IMR-90 (cell line): ENCODE measurements around the gene CDH13. TPM values are rescaled to one million over a fixed set of nuclear protein-coding genes. Genes with fewer than 3 reads are reported as not detected.

ENCODE experiments used
- ATAC-seq: fragments of 200-7000 bp; cut with Tn5 transposase; 2 replicates; pipeline ENCODE4 v1.9.1; 2020; ENCODE audit warnings: low read depth, mild to moderate bottlenecking, moderate library complexity
- BruUV-seq: library from RNA; stranded (reverse); fragments of 400-500 nt; replicated peaks from 2 replicates; lab custom pipeline; 2021; lab: Mats Ljungman, UMichigan
- CTCF ChIA-PET: fragments of 300-600 bp; formaldehyde crosslinking; extraction: SDS; loops from one replicate; lab custom pipeline; 2021; ENCODE audit warnings: antibody characterized with exemption; lab: Yijun Ruan, JAX
- POLR2A ChIA-PET: fragments of 300-600 bp; sonication (Branson Sonifier 250); formaldehyde crosslinking; loops from one replicate; lab custom pipeline; 2022; ENCODE audit warnings: antibody characterized with exemption; ENCODE audit not compliant: unreplicated experiment; lab: Charles Lee
- DNase-seq: peaks from one replicate; pipeline ENCODE4 v3.0.0; 2013
- H2AFZ ChIP-seq: replicated peaks from 2 replicates; pipeline ENCODE3; 2013; ENCODE audit warnings: low read length, mild to moderate bottlenecking; ENCODE audit not compliant: poor library complexity
- H2AK5ac ChIP-seq: 2 replicates; pipeline ENCODE4 v1.6.1; 2013; ENCODE audit warnings: low read depth, low read length, inconsistent platforms
- H2AK9ac ChIP-seq: replicated peaks from 2 replicates; pipeline ENCODE3; 2013; ENCODE audit warnings: mild to moderate bottlenecking, low read depth, low read length, moderate library complexity; ENCODE audit not compliant: poor library complexity
- H2BK120ac ChIP-seq: 2 replicates; pipeline ENCODE4 v1.6.1; 2013; ENCODE audit warnings: low read depth, low read length, inconsistent platforms
- H2BK15ac ChIP-seq: 3 replicates; pipeline ENCODE4 v1.6.1; 2013; ENCODE audit warnings: low read depth, low read length, inconsistent platforms
- H2BK20ac ChIP-seq: 2 replicates; pipeline ENCODE4 v1.6.1; 2013; ENCODE audit warnings: low read depth, mild to moderate bottlenecking, inconsistent platforms, low read length, moderate library complexity
- H2BK5ac ChIP-seq: 2 replicates; pipeline ENCODE4 v1.6.1; 2013; ENCODE audit warnings: mild to moderate bottlenecking, low read depth, low read length, inconsistent platforms; ENCODE audit not compliant: poor library complexity, severe bottlenecking
- H3K14ac ChIP-seq: replicated peaks from 2 replicates; pipeline ENCODE4 v1.6.1; 2013; ENCODE audit warnings: low read depth, low read length, inconsistent platforms
- H3K18ac ChIP-seq: 2 replicates; pipeline ENCODE4 v1.6.1; 2013; ENCODE audit warnings: low read depth, low read length, control low read depth
- H3K23ac ChIP-seq: 2 replicates; pipeline ENCODE4 v1.6.1; 2013; ENCODE audit warnings: low read depth, low read length, inconsistent platforms
- H3K27ac ChIP-seq: 2 replicates; pipeline ENCODE4 v1.5.1; 2013; ENCODE audit warnings: mild to moderate bottlenecking, control low read depth, low read length; ENCODE audit not compliant: insufficient read depth
- H3K27me3 ChIP-seq: 2 replicates; pipeline ENCODE4 v1.6.1; 2013; ENCODE audit warnings: low read length; ENCODE audit not compliant: control insufficient read depth, insufficient read depth
- H3K36me3 ChIP-seq: 2 replicates; pipeline ENCODE4 v1.6.1; 2013; ENCODE audit warnings: low read length, mixed read lengths; ENCODE audit not compliant: control insufficient read depth, insufficient read depth
- H3K4ac ChIP-seq: 2 replicates; pipeline ENCODE4 v1.6.1; 2013; ENCODE audit warnings: low read depth, low read length, inconsistent platforms
- H3K4me1 ChIP-seq: 2 replicates; pipeline ENCODE4 v1.6.1; 2013; ENCODE audit warnings: low read length, mixed read lengths; ENCODE audit not compliant: control insufficient read depth, insufficient read depth
- H3K4me2 ChIP-seq: 2 replicates; pipeline ENCODE4 v1.6.1; 2013; ENCODE audit warnings: low read depth, mild to moderate bottlenecking, control low read depth, low read length, moderate library complexity
- H3K4me3 ChIP-seq: 2 replicates; pipeline ENCODE4 v1.5.1; 2013; ENCODE audit warnings: low read depth, mild to moderate bottlenecking, control low read depth, low read length, moderate library complexity; ENCODE audit not compliant: insufficient read depth
- H3K56ac ChIP-seq: 2 replicates; pipeline ENCODE4 v1.6.1; 2013; ENCODE audit warnings: low read length, inconsistent platforms; ENCODE audit not compliant: insufficient read depth; ENCODE audit errors: extremely low read depth
- H3K79me1 ChIP-seq, 2 experiments: 2 replicates each; pipeline ENCODE4 v1.6.1; 2013; ENCODE audit warnings: low read length in 2 of 2, inconsistent platforms in 1 of 2, low read depth in 1 of 2
- H3K9ac ChIP-seq: 2 replicates; pipeline ENCODE4 v1.6.1; 2013; ENCODE audit warnings: low read depth, low read length, control low read depth
- H3K9me1 ChIP-seq: 2 replicates; pipeline ENCODE4 v1.6.1; 2013; ENCODE audit warnings: low read length, inconsistent platforms; ENCODE audit not compliant: insufficient read depth
- H3K9me3 ChIP-seq: 2 replicates; pipeline ENCODE4 v1.6.1; 2013; ENCODE audit warnings: low read length; ENCODE audit not compliant: control insufficient read depth, insufficient read depth
- H4K20me1 ChIP-seq: 2 replicates; pipeline ENCODE4 v1.6.1; 2013; ENCODE audit warnings: low read length, inconsistent platforms; ENCODE audit not compliant: insufficient read depth
- H4K5ac ChIP-seq: 2 replicates; pipeline ENCODE4 v1.6.1; 2013; ENCODE audit warnings: mild to moderate bottlenecking, low read depth, low read length, control low read depth
- H4K8ac ChIP-seq, 2 experiments: 2 replicates each; pipeline ENCODE4 v1.6.1; 2013; ENCODE audit warnings: low read depth in 2 of 2, low read length in 2 of 2, control low read depth in 1 of 2, inconsistent platforms in 1 of 2
- H4K91ac ChIP-seq: 2 replicates; pipeline ENCODE4 v1.6.1; 2013; ENCODE audit warnings: low read depth, low read length, inconsistent platforms; ENCODE audit not compliant: insufficient read depth
- BHLHE40 ChIP-seq: fragments of 150-350 bp; IDR thresholded peaks from 2 replicates; pipeline ENCODE4 v1.6.1; 2016; ENCODE audit warnings: mild to moderate bottlenecking, low read depth, low read length
- POLR2A ChIP-seq: IDR thresholded peaks from 2 replicates; pipeline ENCODE4 v1.6.1; 2012; ENCODE audit warnings: mild to moderate bottlenecking, low read depth, low read length
- RCOR1 ChIP-seq: IDR thresholded peaks from 2 replicates; pipeline ENCODE4 v1.6.1; 2012; ENCODE audit warnings: mild to moderate bottlenecking, low read length, improper control_type of control experiment; ENCODE audit not compliant: insufficient replicate concordance
- SMC3 ChIP-seq: fragments of 150-350 bp; IDR thresholded peaks from 2 replicates; pipeline ENCODE4 v1.6.1; 2016; ENCODE audit warnings: low read depth, mild to moderate bottlenecking, antibody characterized with exemption, low read length, moderate library complexity
- WGBS, 2 experiments: methylation state at CpG; one replicate each; pipeline versions ENCODE4 v1.1.5 to v1.1.7; 2013; ENCODE audit warnings: missing lambda C conversion rate in 2 of 2; ENCODE audit not compliant: insufficient read length in 1 of 2; ENCODE audit errors: extremely low coverage in 2 of 2; 5-methylcytosine and 5-hydroxymethylcytosine counted together
- dilution Hi-C: fragments of 300-500 bp; cut with HindIII; formaldehyde crosslinking; loops from one replicate; pipeline ENCODE4 v1.14.3; 2018; ENCODE audit warnings: low sequenced_read_pairs; ENCODE audit not compliant: unreplicated experiment
- in situ Hi-C: fragments of 300-500 bp; cut with MboI; formaldehyde crosslinking; loops from 3 replicates; pipeline ENCODE4 v1.14.3; 2019; ENCODE audit warnings: low sequenced_read_pairs, inconsistent platforms, mixed read lengths
- intact Hi-C: fragments of 100-400 bp; cut with micrococcal nuclease; formaldehyde crosslinking; loops from 2 replicates; pipeline ENCODE4 v1.10.0; 2022
- polyA plus RNA-seq, 3 experiments: library from polyadenylated mRNA; depleted of rRNA; stranded (reverse); fragments of >200 nt; gene quantifications; 2 replicates each; pipeline ENCODE4 v1.2.3, GENCODE V29; 2012; ENCODE audit warnings: low replicate concordance in 1 of 3
- total RNA-seq: library from RNA; depleted of rRNA; stranded (reverse); fragments of >200 nt; gene quantifications from 2 replicates; pipeline ENCODE4 v1.2.3, GENCODE V29; 2012

CDH13 gene
- total and polyA plus RNA-seq, 2 of the 4 experiments (the other 2 are of a cell fraction) = 61.6 to 74.7 TPM

- no peak for ATAC-seq
- peaks cover 2% of the 10 kb centered on the region; the same call in 1 of the 2 replicates for H3K4me1 ChIP-seq
- no peak overlapping the region for H2BK120ac ChIP-seq
- H2AK5ac ChIP-seq = no peak overlapping the region
- no peak overlapping the region for H4K8ac ChIP-seq
- H2BK20ac ChIP-seq = no peak overlapping the region
- no peaks in the 10 kb centered on the region for H4K20me1 ChIP-seq
- no peak overlapping the region for H3K4ac ChIP-seq
- POLR2A ChIA-PET = no interaction called here
- no peaks in the 10 kb centered on the region for H3K9me3 ChIP-seq
- no peak overlapping the region for H2AFZ ChIP-seq
- no peak overlapping the region for H3K4me3 ChIP-seq
- no peak overlapping the region for H3K9ac ChIP-seq
- intact Hi-C loops = no loop called here
- in situ Hi-C loops = no loop called here
- H3K23ac ChIP-seq = no peak overlapping the region
- H3K36me3 ChIP-seq = no peaks in the 10 kb centered on the region
- dilution Hi-C loops = no loop called here
- no peak for DNase-seq
- H3K14ac ChIP-seq = no peak overlapping the region
- H3K9me1 ChIP-seq = peaks cover 3% of the 10 kb centered on the region; the same call in 1 of the 2 replicates
- TF ChIP-seq BHLHE40 (no peak), RCOR1 (no peak), POLR2A (no peak), SMC3 (no peak)
- H3K18ac ChIP-seq = no peak overlapping the region
- no peak overlapping the region for H2BK15ac ChIP-seq
- no peak overlapping the region for H3K56ac ChIP-seq
- CTCF ChIA-PET = no interaction called here
- WGBS, 2 experiments = 61% methylated on average over 2 of the region's 6 CpGs; no CpG with 5 or more reads in 1 of the 2 experiments
- no TSS peak for BruUV-seq
- H4K5ac ChIP-seq = no peak overlapping the region
- H2BK5ac ChIP-seq = no peak overlapping the region
- no peaks in the 10 kb centered on the region for H3K79me1 ChIP-seq
- no peak overlapping the region for H3K27ac ChIP-seq
- H3K27me3 ChIP-seq = no peaks in the 10 kb centered on the region
- no peak overlapping the region for H4K91ac ChIP-seq
- no peak overlapping the region for H3K4me2 ChIP-seq
- no peak overlapping the region for H2AK9ac ChIP-seq
Measured at GRCh38 chr16:83623892-83624291, 997.1 kb downstream of the CDH13 start.
